NCI-H82 treated with DMSO at 0.1 percent for 48 hours (cell line): ENCODE data around the gene BAIAP2.

Experiments
- DNase-seq: peaks from one replicate; lab custom pipeline; 2025; ENCODE audit not compliant: unreplicated experiment; lab: John Stamatoyannopoulos, UW

The BAIAP2 gene

GRCh38 chr17:81036197-81036941 is 1.4 kb downstream of the BAIAP2 start:
- no peak for DNase-seq

GRCh38 chr17:81037026-81037797 is 2.3 kb downstream of the BAIAP2 start:
- no peak for DNase-seq

- no peak for DNase-seq
Measured at GRCh38 chr17:81037798-81038733, 3.1 kb downstream of the BAIAP2 start.

GRCh38 chr17:81039096-81039495 is 4.1 kb downstream of the BAIAP2 start:
- DNase-seq, result no peak

GRCh38 chr17:81039854-81040758 is 5.2 kb downstream of the BAIAP2 start:
- no peak for DNase-seq

GRCh38 chr17:81040791-81041337 is 5.9 kb downstream of the BAIAP2 start:
- no peak for DNase-seq

- no peak for DNase-seq
Measured at GRCh38 chr17:81042606-81043005, 7.7 kb downstream of the BAIAP2 start.

GRCh38 chr17:81043319-81043724 is 8.4 kb downstream of the BAIAP2 start:
- no peak for DNase-seq

- DNase-seq, result no peak
Measured at GRCh38 chr17:81043725-81044427, 8.9 kb downstream of the BAIAP2 start.

- no peak for DNase-seq
Measured at GRCh38 chr17:81044428-81044763, 9.4 kb downstream of the BAIAP2 start.

GRCh38 chr17:81044764-81045589 is 10.0 kb downstream of the BAIAP2 start:
- peak; percentile 44 for DNase-seq

- no peak for DNase-seq
Measured at GRCh38 chr17:81045590-81046095, 10.7 kb downstream of the BAIAP2 start.

- DNase-seq, result no peak
Measured at GRCh38 chr17:81046132-81046769, 11.3 kb downstream of the BAIAP2 start.

- no peak for DNase-seq
Measured at GRCh38 chr17:81046770-81047359, 11.9 kb downstream of the BAIAP2 start.

GRCh38 chr17:81048827-81049371 is 13.9 kb downstream of the BAIAP2 start:
- DNase-seq, result no peak

GRCh38 chr17:81049372-81049911 is 14.5 kb downstream of the BAIAP2 start:
- no peak for DNase-seq

GRCh38 chr17:81049973-81050551 is 15.1 kb downstream of the BAIAP2 start:
- DNase-seq, result no peak
